Measurements from ENCODE around the gene TMEM184C. TPM values are rescaled to one million over a fixed set of nuclear protein-coding genes. Genes with fewer than 3 reads are reported as not detected.

TMEM184C gene
- 59.2 TPM for polyA plus RNA-seq (ENCODE audit: insufficient read length)
- long read RNA-seq, donor 1, full-length matches to known transcripts = 11 of 25 reads
- long read RNA-seq, donor 1, partial matches to known transcripts = 7 of 25 reads
- long read RNA-seq, donor 1, other reads (novel, unspliced or antisense) = 7 of 25 reads
- long read RNA-seq, donor 2, full-length matches to known transcripts = 15 of 38 reads
- long read RNA-seq, donor 2, partial matches to known transcripts = 23 of 38 reads
- long read RNA-seq, donor 2, other reads (novel, unspliced or antisense) = 0 of 38 reads
- long read RNA-seq, donor 3, full-length matches to known transcripts = 8 of 8 reads
- long read RNA-seq, donor 3, partial matches to known transcripts = 0 of 8 reads
- long read RNA-seq, donor 3, other reads (novel, unspliced or antisense) = 0 of 8 reads
- long read RNA-seq, donor 4, full-length matches to known transcripts = 1 of 1 reads
- long read RNA-seq, donor 4, partial matches to known transcripts = 0 of 1 reads
- long read RNA-seq, donor 4, other reads (novel, unspliced or antisense) = 0 of 1 reads
- long read RNA-seq, donor 5, full-length matches to known transcripts = 18 of 18 reads
- long read RNA-seq, donor 5, partial matches to known transcripts = 0 of 18 reads
- long read RNA-seq, donor 5, other reads (novel, unspliced or antisense) = 0 of 18 reads
- long read RNA-seq, donor 6, full-length matches to known transcripts = 7 of 13 reads
- long read RNA-seq, donor 6, partial matches to known transcripts = 6 of 13 reads
- long read RNA-seq, donor 6, other reads (novel, unspliced or antisense) = 0 of 13 reads
- long read RNA-seq, donor 7, full-length matches to known transcripts = 13 of 13 reads
- long read RNA-seq, donor 7, partial matches to known transcripts = 0 of 13 reads
- long read RNA-seq, donor 7, other reads (novel, unspliced or antisense) = 0 of 13 reads
- long read RNA-seq, donor 8, full-length matches to known transcripts = 3 of 3 reads
- long read RNA-seq, donor 8, partial matches to known transcripts = 0 of 3 reads
- long read RNA-seq, donor 8, other reads (novel, unspliced or antisense) = 0 of 3 reads

DNA sequence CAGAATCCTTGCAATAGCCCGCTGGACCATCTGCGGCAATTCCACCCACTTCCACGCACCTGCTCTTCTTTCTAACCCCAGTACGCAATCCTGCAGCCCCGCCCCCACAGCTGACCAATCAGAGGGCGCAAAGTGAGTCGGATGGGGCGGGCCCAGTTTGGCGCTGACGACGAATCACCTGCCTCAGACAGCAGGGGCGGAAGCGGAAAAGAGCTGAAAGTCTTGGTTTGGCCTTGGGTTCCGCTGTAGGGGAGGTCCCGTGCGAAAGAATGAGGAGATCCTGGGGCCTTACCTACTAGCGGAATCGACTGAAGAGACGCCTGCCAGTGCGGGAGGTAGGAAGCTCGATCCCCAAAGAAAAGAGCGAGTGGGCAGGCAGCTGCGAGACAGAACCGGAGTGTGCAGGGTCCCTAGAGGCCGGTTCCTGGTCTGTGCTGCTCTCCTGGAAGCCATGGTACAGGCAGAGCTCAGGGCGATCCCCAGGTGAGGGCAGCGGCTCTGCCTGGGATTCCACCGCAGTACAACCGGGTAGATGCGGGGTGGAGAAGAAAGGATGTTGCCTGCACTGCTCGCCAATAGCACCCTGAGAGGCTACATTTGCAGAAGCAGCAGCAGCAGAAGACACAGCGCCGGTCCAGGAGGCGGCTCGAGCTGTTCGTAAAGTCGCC, at the start of gene TMEM184C:
TMEM184C (plus strand) TSS at position 225 of the 668 bp plus-strand sequence. CDS start 560 bp downstream, outside the sequence.
- DNase-seq = peak; percentile 98

DNA sequence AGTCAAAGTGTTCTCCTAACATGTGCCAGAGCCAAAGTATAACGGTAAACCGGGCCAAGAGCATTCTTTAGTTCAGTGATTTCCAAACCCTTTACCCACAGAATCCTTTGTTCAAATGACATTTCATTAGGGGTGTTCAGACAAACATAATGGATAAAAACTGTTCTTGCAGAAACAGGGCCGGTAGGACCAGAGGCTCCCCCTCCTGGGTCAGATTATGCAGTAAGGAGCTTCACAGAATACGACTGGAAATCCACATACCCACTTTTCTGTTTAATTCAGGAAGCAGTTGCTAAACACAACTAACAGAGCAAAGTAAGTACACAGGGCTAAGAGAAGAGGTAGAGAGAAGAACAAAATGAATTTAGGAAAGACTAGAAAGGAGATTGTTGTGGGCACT, 46.6 kb upstream of the TMEM184C start:
- DNase-seq = no peak

DNA sequence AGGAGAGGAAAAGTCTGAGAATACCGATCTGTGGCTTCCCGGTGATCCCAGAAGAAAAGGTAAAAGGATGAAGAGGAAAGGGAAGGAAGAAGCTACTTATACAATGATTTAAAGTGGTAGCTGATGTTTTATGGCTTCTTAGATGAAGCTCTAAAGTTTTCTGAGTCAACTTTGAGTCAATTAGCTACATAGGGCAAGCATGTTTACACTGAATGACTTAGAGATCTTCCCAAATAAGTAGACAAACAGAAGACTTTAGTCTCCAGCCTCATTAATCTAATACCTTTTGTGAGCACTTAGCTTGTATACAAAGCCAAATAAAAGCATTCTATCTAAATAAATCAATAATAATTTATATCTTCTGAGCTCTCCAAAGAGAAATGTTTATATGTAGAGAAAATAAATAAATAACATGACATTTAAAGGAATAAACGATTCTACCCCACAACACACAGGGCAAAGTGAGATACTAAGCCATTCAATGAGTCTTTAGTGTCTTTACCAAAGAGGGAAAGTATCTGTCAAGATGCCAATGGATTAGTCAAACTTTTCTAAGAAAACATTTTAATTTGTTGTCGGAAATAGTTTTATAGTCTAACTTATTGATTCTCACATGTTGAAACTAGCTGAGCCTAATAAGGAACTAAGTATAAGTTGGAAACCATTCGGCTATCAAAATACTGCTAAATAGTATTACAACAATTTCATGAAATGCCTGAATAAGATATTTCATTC, 46.0 kb upstream of the TMEM184C start:
- no peak for DNase-seq

DNA sequence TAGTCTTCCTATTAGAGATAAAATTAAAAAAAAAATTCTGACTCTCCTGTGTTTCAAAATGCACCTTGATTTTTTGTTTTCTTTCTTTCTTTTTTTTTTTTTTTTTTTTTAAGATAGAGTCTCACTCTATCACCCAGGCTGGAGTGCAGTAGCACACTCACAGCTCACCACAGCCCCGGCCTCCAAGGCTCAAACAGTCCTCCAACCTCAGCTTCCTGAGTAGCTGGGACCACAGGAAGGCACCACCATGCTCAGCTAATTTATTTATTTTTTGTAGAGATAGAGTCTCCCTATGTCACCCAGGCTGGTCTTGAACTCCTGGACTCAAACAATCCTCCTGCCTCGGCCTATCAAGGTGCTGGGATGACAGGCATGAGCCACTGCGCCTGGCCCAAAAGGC, 41.1 kb upstream of the TMEM184C start:
- no peak for DNase-seq

DNA sequence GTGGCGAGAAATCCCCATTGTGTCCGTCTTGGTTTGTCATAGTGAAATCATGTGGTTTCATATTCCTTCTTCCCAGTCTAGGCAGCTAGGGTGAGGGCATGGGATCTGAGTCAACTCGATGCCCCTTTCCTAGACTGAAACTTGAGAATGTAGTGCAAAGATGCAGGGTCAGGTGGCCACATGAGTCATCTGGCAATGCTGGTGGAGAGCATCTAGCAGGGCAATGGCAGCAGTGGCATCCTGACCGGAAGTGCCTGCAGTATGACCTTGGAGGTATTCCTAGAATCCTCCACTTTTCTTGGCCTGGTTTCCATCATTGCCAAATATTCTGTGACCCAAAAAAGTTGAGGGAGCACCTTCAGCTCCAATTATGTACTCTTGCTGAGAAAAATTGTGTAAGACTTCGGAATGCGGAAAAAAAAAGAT, 39.1 kb upstream of the TMEM184C start:
- DNase-seq = no peak

DNA sequence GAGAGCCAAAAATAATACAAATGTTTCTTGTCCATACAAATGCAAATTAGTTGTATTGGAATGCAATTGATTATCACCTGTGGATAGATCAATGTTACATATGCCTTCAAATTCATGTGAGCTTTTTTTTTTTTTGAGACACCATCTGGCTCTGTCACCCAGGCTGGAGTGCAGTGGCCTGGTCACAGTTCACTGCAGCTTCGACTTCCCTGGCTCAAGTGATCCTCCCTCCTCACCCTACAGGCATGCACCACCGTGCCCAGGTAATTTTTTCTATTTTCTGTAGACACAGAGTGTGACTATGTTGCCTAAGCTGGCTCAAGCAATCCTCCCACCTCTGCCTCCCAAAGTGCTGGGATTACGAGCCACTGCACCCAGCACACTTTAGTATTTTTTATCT, 38.6 kb upstream of the TMEM184C start:
- no peak for DNase-seq

DNA sequence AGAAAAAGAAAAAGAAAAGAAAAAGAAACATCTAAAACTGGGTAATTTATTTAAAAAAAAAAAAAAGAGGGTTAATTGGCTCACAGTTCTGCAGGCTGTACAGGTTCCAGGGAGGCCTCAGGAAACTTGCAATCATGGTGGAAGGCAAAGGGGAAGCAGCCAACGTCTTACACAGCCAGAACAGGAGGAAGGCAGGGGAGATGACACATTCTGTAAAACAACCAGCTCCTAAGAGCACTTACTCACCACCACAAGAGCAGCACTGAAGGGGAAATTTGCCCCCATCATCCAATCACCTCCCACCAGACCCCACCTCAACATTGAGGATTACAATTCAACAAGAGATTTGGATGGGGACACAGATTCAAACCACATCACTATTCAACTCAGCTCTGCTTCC, 36.8 kb upstream of the TMEM184C start:
- no peak for DNase-seq

DNA sequence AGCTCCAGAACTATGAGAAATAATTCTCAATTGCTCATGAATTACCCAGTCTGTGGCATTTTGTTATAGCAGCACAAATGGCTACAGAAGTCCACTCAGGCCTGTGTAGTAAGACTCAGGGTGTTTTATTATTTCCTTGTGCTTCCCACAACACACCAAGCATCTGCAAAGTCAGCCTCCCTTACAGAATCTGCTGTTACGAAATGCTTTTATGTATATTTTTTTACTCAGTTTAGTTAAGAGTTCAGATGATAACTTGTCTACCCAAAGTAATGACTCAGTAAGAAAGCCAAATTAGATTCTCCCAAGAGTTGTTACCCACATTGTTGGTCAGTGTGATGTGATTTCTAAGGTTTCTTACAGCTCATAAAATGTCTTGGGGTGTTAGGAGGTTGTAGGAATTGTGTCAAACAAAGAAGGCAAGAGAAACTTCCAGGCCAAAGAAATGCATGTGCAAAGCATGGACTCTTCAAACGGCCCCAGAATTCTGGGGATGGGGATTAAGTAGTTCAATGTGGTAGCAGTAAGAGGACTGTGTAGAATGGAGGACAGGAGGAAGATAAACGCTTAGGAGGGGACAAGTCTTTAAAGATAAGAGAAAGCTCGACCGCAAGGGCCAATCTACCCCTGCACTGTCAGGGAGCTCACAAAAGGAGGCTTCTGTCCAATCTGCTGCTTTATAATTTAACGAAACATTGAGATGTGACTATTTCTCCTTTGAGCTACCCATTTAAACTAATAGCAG, 35.4 kb upstream of the TMEM184C start:
- DNase-seq = no peak

DNA sequence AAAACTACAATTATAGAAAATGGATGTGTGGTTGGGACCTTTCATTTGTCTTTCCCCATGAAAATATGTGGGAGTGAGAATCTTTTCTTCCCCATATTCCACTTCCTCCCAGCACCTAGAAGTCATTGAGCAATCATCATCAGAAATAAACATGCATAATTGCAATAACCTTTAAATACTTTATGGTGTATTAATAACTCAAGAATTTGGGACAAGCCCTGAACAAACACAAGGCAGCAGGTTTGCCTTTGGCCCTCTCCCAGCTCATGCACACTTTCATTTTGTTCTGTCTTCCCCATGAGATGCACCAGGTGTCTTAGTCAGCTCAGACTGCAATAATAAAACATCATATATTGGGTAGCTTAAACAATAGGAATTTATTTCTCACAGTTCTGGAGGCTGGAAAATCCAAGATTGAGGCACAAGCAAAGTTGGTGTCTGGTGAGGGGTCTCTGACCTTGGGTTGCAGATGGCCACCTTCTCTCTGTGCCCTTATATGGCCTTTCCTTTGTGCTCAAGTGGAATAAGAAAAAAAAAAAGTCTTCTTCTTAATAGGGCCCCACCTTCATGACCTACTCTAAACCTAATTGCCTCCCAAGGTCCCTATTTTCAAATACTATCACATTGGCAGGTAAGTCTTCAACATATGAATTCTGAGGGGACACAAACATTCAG, 34.7 kb upstream of the TMEM184C start:
- DNase-seq = no peak

DNA sequence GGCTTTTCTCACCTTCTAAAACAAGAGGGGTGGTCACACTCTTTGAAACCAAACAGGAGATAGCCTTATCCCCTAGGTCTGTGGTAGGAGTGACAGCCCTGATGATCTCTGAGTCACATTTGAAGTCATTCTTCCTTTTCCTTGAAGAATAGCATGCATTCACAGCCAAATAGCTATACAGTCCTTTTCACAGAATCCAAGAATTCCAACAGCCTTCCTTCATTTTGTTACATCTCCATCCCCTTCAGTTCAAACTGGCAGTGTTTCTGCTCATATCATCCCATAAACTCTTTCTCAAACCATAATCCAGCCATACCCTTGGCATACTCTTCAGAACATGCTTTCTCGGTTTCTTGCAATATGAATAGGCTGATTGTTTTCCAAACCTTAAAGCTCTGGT, 33.3 kb upstream of the TMEM184C start:
- DNase-seq = no peak

DNA sequence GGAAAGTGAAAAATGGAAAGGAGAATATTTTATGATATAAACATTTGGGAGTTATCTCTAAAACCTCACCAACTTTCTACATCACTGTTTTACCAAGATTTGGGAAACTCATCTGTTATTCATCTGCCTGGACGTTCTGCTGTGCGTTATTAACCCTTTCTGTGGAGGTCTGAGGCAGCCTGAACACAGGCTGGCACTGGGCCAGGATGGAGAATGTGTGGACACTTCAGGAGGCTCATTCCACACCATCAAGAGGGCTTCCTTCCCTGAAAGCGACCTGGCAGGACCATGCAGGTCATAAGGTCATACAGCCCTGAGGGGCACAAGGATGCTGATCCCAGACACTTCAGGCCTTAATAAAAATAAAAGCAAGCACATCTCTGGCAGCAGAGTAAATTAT, 31.2 kb upstream of the TMEM184C start:
- no peak for DNase-seq

DNA sequence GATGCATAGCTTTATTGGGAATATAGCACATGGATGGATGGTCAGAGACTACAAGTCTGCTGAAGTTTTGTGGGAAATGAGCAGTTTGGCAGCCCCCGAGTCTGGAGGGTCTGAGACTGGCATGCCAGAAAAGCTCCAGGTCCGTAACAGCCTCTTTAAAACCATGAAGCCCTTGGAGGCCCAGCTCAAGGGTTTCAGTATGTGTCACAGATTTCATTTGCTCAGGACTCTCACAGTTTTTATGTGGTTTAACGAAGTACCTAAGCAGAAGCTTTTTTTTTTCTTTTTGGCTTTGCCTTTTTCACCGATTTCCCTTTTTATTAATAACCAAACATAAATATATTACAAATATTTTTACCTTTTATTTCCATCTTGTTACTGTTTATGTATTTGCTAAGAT, 30.6 kb upstream of the TMEM184C start:
- DNase-seq = no peak

DNA sequence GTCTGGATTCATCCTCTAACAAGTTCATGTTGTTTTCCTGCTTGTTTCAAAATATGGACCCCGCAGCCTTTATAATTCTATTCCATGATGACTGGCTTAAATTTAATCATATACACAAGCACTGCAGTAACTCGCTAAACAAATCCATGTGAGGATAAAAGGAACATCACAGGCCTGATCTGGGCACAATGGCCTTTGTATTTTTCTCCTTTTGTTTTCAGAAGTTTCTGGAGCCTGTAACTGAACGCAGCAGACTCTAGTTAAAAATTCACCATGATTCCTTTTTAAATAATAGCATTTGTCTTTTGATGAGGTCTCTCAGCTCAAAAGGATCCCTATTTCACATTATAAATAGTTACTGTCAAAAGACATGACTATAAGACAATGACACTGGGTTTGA, 30.2 kb upstream of the TMEM184C start:
- DNase-seq = no peak

DNA sequence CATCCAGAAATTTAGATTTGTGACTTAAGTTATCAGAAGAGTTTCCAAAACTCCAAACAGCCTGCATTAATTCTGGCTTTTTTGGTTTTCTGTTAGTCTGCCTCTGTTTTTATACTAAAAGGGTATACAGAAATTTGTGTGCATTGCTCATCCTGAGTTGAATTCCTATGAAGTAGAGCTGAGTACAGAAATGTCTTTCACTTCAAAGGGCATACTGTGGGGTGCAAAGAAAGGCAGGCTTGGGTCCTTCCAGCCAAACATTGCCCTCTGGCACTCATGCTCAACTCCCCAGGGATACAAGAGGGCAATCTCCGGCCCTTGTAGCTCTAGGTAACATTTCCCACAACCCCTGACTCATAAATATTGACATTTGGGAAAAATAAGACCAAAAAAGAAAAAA, 27.6 kb upstream of the TMEM184C start:
- no peak for DNase-seq

DNA sequence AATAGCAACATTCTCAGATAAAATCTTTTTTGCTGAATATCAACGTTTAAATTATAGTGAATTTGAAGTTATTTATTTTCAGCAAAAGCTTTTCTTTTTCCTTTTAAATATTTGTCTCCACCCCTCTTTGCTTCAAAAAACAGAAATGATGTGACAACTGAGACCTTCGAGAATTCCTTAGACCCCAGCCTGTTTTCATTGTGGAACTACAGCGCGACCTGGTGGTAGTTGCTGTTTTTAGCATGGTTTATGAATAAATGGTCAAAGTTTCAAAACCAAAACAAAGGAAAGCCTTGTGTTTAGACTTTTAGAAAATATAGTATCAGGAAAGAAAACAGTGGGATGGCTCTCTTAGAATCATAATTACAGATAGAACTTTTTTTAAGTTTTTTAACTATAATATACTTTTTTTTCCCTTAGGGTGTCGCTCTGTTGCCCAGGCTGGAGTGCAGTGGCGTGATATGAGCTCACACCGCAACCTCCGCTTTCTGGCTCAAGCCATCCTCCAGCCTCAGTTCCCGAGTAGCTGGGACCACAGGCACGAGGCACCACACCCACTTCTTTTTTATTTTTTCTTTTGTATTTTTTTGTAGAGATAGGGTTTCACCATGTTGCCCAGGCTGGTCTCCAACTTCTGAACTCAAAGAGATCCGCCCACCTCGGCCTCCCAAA, 26.8 kb upstream of the TMEM184C start:
- DNase-seq = peak; percentile 85

DNA sequence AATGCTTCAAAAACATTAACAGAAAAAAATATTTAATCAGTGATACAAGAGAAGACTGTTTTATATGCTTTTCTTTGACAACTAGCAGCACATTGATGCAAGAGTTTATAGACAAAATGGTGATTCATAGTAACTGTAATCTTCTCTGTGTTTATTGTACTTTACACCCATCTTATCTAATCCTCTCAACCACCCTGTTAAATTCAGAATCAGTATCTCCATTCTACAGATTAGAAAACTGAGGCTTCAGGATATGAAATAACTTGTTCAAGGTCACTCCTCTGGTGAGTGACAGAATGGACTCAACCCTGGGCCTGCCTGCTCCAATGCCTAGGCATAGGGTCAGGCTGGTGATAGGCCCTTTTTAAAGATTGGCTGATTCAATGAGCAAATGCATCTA, 26.1 kb upstream of the TMEM184C start:
- no peak for DNase-seq

DNA sequence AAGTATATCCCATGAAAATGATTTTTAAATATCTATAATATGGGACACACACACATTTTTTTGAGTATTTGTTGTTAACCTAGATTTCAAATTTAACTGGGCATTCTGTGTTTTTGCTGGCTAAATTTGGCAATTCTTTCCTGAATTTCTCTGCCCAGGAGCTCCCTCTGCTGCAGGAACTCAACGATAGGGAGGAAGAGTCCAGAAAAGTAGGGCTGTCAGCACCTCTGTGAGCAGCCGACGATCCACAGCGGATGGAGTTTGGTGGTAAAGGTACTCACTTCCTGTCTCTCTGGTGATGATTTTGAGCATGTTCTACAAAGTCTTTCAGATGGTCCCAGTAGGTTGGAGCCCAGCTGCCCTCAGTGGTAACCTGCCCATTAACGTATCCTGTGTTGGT, 23.1 kb upstream of the TMEM184C start:
- DNase-seq = no peak

DNA sequence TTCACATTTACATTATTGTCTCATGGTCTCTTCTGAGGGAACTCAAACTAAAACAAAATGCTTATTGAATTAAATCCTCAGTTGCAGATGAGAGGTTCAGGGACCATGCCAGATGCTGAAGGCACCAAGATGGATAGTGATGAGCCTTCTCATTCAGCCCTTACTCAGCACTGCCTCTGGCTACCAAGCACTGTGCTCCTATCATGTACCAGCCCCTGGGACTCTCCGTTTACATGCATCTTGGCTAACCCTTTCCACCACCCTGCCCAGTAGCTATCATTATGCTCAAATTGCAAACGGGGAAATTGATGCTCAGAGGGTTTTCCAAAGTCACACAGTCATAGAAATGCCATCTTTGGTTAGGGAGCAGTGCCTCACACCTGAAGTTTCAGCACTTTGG, 22.6 kb upstream of the TMEM184C start:
- DNase-seq = no peak

DNA sequence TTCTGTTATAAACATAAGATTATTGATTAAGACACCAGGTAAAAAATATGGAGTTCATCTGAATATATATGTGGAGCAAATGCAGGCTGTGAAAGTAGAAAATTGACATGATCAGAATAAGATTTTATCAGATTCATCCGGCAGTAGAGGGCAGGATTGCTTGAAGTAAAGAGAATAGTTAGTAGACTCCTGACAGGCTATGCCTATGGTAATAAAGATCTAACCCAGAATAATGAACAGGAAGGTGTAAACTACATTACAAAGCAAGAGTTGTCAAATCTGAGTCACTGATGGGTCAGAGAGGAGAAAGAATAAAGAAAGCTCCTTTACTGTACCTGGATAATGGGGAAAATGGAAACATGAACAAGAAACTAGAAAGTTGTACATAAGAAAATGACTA, 20.8 kb upstream of the TMEM184C start:
- no peak for DNase-seq

DNA sequence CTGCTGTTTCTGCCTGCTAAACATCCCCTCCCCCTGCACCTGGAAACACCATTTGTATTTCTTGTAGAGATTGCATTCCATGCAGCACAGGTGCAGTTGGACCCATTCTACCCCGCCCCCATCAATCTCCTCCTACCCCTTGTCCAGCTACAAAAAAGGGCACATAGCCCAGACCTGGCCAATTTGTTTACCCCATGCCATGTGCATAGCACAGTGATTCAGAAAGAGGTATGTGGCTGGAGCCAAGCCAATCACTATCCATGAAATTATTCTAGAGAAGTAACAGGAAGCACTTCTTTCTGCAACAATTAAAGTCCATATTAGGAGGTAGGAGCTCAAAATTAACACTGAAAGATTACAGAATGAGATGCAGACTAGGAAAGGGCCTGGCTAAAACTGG, 20.2 kb upstream of the TMEM184C start:
- DNase-seq = no peak
